GM12878 (cell line): ENCODE data around the gene ARGLU1. TPM values are rescaled to one million over a fixed set of nuclear protein-coding genes. Genes with fewer than 3 reads are reported as not detected.

Source experiments
- ATAC-seq: fragments of 200-7000 bp; cut with Tn5 transposase; 3 replicates; pipeline ENCODE4 v1.9.1; 2020; ENCODE audit warnings: mild to moderate bottlenecking, moderate library complexity
- BruUV-seq: library from RNA; stranded (reverse); fragments of 400-500 nt; replicated peaks from 2 replicates; lab custom pipeline; 2021; lab: Mats Ljungman, UMichigan
- CTCF ChIA-PET: fragments of 300-600 bp; sonication (Branson Sonifier 250); formaldehyde crosslinking; extraction: SDS; loops from one replicate; lab custom pipeline; 2021; ENCODE audit warnings: inconsistent platforms; lab: Yijun Ruan, JAX
- POLR2A ChIA-PET: fragments of 350-600 bp; formaldehyde crosslinking; extraction: SDS; loops from one replicate; lab custom pipeline; 2021; ENCODE audit warnings: inconsistent platforms; lab: Charles Lee
- RAD21 ChIA-PET: fragments of 300-600 bp; sonication (Branson Sonifier 250); formaldehyde crosslinking; loops from one replicate; lab custom pipeline; 2023; ENCODE audit warnings: antibody characterized with exemption; ENCODE audit not compliant: unreplicated experiment; lab: Charles Lee
- SMC1A ChIA-PET: fragments of 300-600 bp; sonication (Branson Sonifier 250); formaldehyde crosslinking; loops from one replicate; lab custom pipeline; 2023; ENCODE audit not compliant: unreplicated experiment, uncharacterized antibody; lab: Charles Lee
- DNase-seq: peaks from one replicate; pipeline ENCODE4 v3.0.0-alpha.2; 2011; ENCODE audit warnings: low read depth, low spot score
- FAIRE-seq: peaks from 3 replicates; lab custom pipeline; 2011; peaks lifted over from hg19 to GRCh38; lab: Jason Lieb, UNC
- H2AFZ ChIP-seq: 2 replicates; pipeline ENCODE4 v1.6.0; 2011; ENCODE audit warnings: low read depth, low read length, control low read depth; ENCODE audit not compliant: control insufficient read depth
- H3K27ac ChIP-seq: 2 replicates; pipeline ENCODE4 v1.5.1; 2011; ENCODE audit warnings: control low read depth; ENCODE audit not compliant: control insufficient read depth, insufficient read depth
- H3K27me3 ChIP-seq, 2 experiments: replicated peaks in 1 of 2; 2 replicates each; pipeline versions ENCODE4 v1.6.0 to v1.6.1; 2011; ENCODE audit warnings: low read length in 1 of 2; ENCODE audit not compliant: control insufficient read depth in 2 of 2, insufficient read depth in 2 of 2
- H3K36me3 ChIP-seq, 2 experiments: 2 replicates each; pipeline ENCODE4 v1.5.1; 2011; ENCODE audit warnings: low read length in 1 of 2; ENCODE audit not compliant: control insufficient read depth in 2 of 2, insufficient read depth in 2 of 2
- H3K4me1 ChIP-seq: 2 replicates; pipeline ENCODE4 v1.6.1; 2011; ENCODE audit warnings: mild to moderate bottlenecking, low read length, moderate library complexity, mixed read lengths; ENCODE audit not compliant: control insufficient read depth, insufficient read depth
- H3K4me2 ChIP-seq: 2 replicates; pipeline ENCODE4 v1.6.0; 2011; ENCODE audit warnings: control low read depth; ENCODE audit not compliant: control insufficient read depth, insufficient read depth
- H3K4me3 ChIP-seq: fragments of 200-600 bp; sonication (generic); 2 replicates; pipeline ENCODE4 v1.5.1; 2016
- H3K79me2 ChIP-seq: 2 replicates; pipeline ENCODE4 v1.6.0; 2011; ENCODE audit warnings: low read length; ENCODE audit not compliant: control insufficient read depth, insufficient read depth
- H3K9ac ChIP-seq: 2 replicates; pipeline ENCODE4 v1.8.0; 2011; ENCODE audit warnings: low read length, control low read depth, mixed read lengths; ENCODE audit not compliant: control insufficient read depth, insufficient read depth
- H3K9me3 ChIP-seq: replicated peaks from 3 replicates; pipeline ENCODE4 v1.5.1; 2011; ENCODE audit warnings: mild to moderate bottlenecking, low read length; ENCODE audit not compliant: control insufficient read depth, insufficient read depth
- H4K20me1 ChIP-seq: 2 replicates; pipeline ENCODE4 v1.6.0; 2011; ENCODE audit not compliant: control insufficient read depth, insufficient read depth
- JUNB ChIP-seq: IDR thresholded peaks from 2 replicates; pipeline ENCODE4 v1.6.1; 2016; ENCODE audit warnings: antibody characterized with exemption, mild to moderate bottlenecking
- RAD51 ChIP-seq: fragments of 450-650 bp; IDR thresholded peaks from 2 replicates; pipeline ENCODE4 v1.6.1; 2016; ENCODE audit warnings: moderate library complexity, mild to moderate bottlenecking, inconsistent platforms
- RELA ChIP-seq: fragments of 450-650 bp; IDR thresholded peaks from 2 replicates; pipeline ENCODE4 v1.8.0; 2014; ENCODE audit warnings: borderline replicate concordance; ENCODE audit not compliant: partially characterized antibody
- SPI1 ChIP-seq: IDR thresholded peaks from 2 replicates; pipeline ENCODE4 v1.6.1; 2011; ENCODE audit warnings: low read depth, mild to moderate bottlenecking, low read length, moderate library complexity, borderline replicate concordance; ENCODE audit not compliant: insufficient read depth
- TCF12 ChIP-seq: IDR thresholded peaks from 2 replicates; pipeline ENCODE4 v1.6.1; 2011; ENCODE audit warnings: low read depth, mild to moderate bottlenecking, low read length
- ZNF24 ChIP-seq: fragments of 450-650 bp; IDR thresholded peaks from 2 replicates; pipeline ENCODE4 v1.6.1; 2017; ENCODE audit warnings: antibody characterized with exemption, mild to moderate bottlenecking
- ZSCAN29 ChIP-seq: fragments of 450-650 bp; IDR thresholded peaks from 2 replicates; pipeline ENCODE4 v1.6.1; 2017; ENCODE audit warnings: mild to moderate bottlenecking, moderate library complexity
- WGBS: methylation state at CpG from one replicate; pipeline ENCODE4 v1.1.6; 2016; ENCODE audit warnings: low lambda C conversion rate; ENCODE audit not compliant: insufficient replicate concordance, insufficient coverage; ENCODE audit errors: missing lambda C conversion rate; 5-methylcytosine and 5-hydroxymethylcytosine counted together
- in situ Hi-C: fragments of 300-500 bp; cut with MboI; formaldehyde crosslinking; loops from 9 replicates; pipeline ENCODE4 v1.14.3; 2018; ENCODE audit warnings: mixed read lengths
- intact Hi-C: fragments of 100-400 bp; cut with micrococcal nuclease; formaldehyde crosslinking; loops from one replicate; pipeline ENCODE4 v1.14.2; 2022; ENCODE audit not compliant: unreplicated experiment
- polyA plus RNA-seq, 11 experiments: library from polyadenylated mRNA; depleted of rRNA in 4 of 11; unstranded in 6 of 11; stranded (reverse) in 5 of 11; fragments of >200 nt; fragmentation: Nextera tagmentation in 4 of 11; fragmentation: Illumina TruSeq in 1 of 11; extraction: Ambion mirVana in 4 of 11; extraction: Trizol in 1 of 11; gene quantifications; 1 replicate in 1 of 11; 2 replicates in 10 of 11; pipeline versions ENCODE4 v1.2.1 to v1.2.3, GENCODE V29; 2011 to 2016; ENCODE audit warnings: inconsistent platforms in 2 of 11, missing spikeins in 2 of 11, low read depth in 1 of 11
- total RNA-seq, 4 experiments: library from RNA; depleted of rRNA in 3 of 4; stranded (reverse); fragments of >200 nt in 3 of 4; fragmentation: Illumina TruSeq in 1 of 4; extraction: Trizol in 1 of 4; gene quantifications; 2 replicates each; pipeline versions ENCODE4 v1.2.1 to v1.2.3, GENCODE V29; 2013 to 2021
- TF ChIP-seq, protein P1 (sequence below): IDR thresholded peaks from 2 replicates; pipeline ENCODE4 v1.6.1; 2012; ENCODE audit warnings: low read length, inconsistent platforms
- TF ChIP-seq, protein P2 (sequence below): fragments of 450-650 bp; formaldehyde crosslinking; IDR thresholded peaks from 2 replicates; pipeline ENCODE4 v1.5.0; 2022; ENCODE audit warnings: mild to moderate bottlenecking, missing genetic modification characterization
- TF ChIP-seq, protein P3 (sequence below): fragments of 450-650 bp; IDR thresholded peaks from 2 replicates; pipeline ENCODE4 v1.6.1; 2016; ENCODE audit warnings: mild to moderate bottlenecking, moderate library complexity, borderline replicate concordance

The ARGLU1 gene
- total and polyA plus RNA-seq, 10 of the 15 experiments (the other 5 are each of a cell fraction or from before 2014, with no cell fraction given), result 47.1 to 197 (median 98.3) TPM

DNA sequence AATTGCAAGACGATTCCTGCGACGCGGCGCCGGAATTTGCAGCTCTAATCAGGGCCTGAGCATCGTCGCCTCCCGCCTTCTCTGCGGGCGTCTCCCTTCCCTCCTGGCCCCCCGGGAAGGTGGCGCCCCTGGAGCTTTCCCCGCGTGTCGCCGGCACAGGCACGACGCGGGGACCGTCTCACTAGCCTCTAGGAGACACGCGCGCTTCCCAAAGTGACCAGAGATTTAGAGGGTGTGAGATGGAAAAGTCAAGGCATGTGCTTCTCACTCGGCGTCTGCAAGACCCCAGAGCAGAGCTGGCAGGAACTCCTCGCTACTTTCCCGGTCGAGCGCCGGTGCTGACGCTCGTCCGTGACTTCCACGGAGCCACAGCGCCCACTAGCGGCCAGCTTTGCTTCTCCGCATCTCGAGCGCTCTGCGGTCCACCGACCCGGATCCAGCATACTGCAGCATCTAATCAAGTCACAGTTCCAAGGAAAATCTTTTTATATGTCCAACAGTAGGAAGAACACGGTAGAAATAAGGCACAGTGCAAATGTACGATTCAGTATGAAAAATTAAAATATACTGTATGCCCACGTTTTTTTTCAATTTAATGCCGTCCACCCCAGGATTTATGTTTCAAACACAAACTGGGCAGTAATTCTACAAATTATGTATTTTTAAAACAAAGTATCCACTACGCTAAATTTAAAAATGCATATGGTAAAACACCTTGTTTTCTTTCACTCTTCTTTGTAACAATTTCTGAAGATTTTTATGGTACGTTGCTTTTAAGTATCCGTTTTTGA lies 31.5 kb downstream of the ARGLU1 start (continued):
- TF ChIP-seq ZNF24, result 0 out of 2 replicates have a peak, but pooled peaks have one; percentile 15

DNA sequence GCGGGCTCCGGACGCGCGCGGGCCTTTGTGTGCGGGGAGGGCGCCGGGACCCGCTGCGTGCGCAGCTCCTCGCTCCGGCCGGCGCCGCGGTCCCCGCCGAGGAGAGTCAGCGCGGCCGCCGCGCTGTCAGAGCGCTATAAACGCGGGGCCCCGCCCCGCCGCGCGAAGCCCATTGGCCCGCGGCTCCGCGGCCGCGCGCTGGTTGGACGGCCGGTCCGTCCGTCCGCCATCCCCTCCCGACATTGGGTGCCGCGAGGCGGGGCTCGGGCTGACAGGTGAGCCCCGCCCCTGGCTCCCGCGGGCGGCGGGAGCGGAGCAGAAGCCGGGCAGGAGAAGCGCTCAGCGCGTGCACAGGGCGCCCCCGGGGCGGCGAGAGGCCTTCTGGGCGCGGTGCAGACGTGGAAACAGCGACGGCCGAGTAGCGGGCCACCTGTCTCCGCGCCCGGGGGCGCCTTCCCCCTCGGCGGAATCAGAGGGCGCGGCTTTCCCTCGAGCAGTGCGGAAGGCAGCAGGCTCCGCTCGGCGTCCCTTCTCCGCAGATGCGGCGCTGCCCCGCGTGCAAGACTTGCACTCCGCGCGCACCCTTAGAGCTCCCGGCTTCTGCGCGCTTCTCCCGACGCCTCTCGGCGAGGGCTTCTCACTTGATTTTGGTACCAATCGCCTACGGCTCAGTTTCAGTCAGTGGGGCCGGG lies 32.2 kb downstream of the ARGLU1 start, which contains the start of gene EFNB2:
Gene EFNB2 (minus strand): TSS at position 111 of the 692 bp plus-strand sequence. CDS start 698 bp downstream, outside the sequence.
- H3K4me3 ChIP-seq, result peak within 1 kb of the TSS; percentile 74
- RAD21 ChIA-PET, result interaction anchor here (0.5 to 2.0 kb wide), 10 partner anchors 11 to 880 kb away, joined by 3 to 11 read pairs (median 4); partner anchors contain the start of gene ARGLU1
- TF ChIP-seq, protein P1, sequence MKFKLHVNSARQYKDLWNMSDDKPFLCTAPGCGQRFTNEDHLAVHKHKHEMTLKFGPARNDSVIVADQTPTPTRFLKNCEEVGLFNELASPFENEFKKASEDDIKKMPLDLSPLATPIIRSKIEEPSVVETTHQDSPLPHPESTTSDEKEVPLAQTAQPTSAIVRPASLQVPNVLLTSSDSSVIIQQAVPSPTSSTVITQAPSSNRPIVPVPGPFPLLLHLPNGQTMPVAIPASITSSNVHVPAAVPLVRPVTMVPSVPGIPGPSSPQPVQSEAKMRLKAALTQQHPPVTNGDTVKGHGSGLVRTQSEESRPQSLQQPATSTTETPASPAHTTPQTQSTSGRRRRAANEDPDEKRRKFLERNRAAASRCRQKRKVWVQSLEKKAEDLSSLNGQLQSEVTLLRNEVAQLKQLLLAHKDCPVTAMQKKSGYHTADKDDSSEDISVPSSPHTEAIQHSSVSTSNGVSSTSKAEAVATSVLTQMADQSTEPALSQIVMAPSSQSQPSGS, result no peak
- no peak for TF ChIP-seq JUNB
- TF ChIP-seq TCF12, result no peak
- TF ChIP-seq, protein P2, sequence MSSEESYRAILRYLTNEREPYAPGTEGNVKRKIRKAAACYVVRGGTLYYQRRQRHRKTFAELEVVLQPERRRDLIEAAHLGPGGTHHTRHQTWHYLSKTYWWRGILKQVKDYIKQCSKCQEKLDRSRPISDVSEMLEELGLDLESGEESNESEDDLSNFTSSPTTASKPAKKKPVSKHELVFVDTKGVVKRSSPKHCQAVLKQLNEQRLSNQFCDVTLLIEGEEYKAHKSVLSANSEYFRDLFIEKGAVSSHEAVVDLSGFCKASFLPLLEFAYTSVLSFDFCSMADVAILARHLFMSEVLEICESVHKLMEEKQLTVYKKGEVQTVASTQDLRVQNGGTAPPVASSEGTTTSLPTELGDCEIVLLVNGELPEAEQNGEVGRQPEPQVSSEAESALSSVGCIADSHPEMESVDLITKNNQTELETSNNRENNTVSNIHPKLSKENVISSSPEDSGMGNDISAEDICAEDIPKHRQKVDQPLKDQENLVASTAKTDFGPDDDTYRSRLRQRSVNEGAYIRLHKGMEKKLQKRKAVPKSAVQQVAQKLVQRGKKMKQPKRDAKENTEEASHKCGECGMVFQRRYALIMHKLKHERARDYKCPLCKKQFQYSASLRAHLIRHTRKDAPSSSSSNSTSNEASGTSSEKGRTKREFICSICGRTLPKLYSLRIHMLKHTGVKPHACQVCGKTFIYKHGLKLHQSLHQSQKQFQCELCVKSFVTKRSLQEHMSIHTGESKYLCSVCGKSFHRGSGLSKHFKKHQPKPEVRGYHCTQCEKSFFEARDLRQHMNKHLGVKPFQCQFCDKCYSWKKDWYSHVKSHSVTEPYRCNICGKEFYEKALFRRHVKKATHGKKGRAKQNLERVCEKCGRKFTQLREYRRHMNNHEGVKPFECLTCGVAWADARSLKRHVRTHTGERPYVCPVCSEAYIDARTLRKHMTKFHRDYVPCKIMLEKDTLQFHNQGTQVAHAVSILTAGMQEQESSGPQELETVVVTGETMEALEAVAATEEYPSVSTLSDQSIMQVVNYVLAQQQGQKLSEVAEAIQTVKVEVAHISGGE (CRISPR knock-in tag), result no peak
- TF ChIP-seq, protein P3, sequence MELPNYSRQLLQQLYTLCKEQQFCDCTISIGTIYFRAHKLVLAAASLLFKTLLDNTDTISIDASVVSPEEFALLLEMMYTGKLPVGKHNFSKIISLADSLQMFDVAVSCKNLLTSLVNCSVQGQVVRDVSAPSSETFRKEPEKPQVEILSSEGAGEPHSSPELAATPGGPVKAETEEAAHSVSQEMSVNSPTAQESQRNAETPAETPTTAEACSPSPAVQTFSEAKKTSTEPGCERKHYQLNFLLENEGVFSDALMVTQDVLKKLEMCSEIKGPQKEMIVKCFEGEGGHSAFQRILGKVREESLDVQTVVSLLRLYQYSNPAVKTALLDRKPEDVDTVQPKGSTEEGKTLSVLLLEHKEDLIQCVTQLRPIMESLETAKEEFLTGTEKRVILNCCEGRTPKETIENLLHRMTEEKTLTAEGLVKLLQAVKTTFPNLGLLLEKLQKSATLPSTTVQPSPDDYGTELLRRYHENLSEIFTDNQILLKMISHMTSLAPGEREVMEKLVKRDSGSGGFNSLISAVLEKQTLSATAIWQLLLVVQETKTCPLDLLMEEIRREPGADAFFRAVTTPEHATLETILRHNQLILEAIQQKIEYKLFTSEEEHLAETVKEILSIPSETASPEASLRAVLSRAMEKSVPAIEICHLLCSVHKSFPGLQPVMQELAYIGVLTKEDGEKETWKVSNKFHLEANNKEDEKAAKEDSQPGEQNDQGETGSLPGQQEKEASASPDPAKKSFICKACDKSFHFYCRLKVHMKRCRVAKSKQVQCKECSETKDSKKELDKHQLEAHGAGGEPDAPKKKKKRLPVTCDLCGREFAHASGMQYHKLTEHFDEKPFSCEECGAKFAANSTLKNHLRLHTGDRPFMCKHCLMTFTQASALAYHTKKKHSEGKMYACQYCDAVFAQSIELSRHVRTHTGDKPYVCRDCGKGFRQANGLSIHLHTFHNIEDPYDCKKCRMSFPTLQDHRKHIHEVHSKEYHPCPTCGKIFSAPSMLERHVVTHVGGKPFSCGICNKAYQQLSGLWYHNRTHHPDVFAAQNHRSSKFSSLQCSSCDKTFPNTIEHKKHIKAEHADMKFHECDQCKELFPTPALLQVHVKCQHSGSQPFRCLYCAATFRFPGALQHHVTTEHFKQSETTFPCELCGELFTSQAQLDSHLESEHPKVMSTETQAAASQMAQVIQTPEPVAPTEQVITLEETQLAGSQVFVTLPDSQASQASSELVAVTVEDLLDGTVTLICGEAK, result no peak
- no peak for TF ChIP-seq SPI1
- TF ChIP-seq ZSCAN29, result no peak
- TF ChIP-seq RAD51, result no peak
- TF ChIP-seq RELA, result no peak

More for the DNA sequence above, 32.2 kb downstream of the ARGLU1 start, which contains the start of gene EFNB2:
- no peaks in the 10 kb centered on the region for H3K79me2 ChIP-seq
- no peaks in the 10 kb centered on the region for H3K9me3 ChIP-seq
- peaks cover 3% of the 10 kb centered on the region; the same call in 1 of the 2 replicates for H3K4me1 ChIP-seq
- peak within 1 kb of the TSS; percentile 91 for H2AFZ ChIP-seq
- no TSS peak for BruUV-seq
- no peak within 1 kb of the TSS for H3K9ac ChIP-seq
- ATAC-seq, result peak; percentile 97
- H3K27me3 ChIP-seq, result peaks cover 0 to 17% of the 10 kb centered on the region in 2 experiments; a peak in 2 of 4 replicates
- ChIA-PET SMC1A (interaction anchor here (0.7 to 3.6 kb wide), 8 partner anchors 10 to 453 kb away, joined by 3 to 29 read pairs (median 4); no protein-coding TSS in a partner anchor), CTCF (interaction anchor here (0.6 to 3.4 kb wide), 22 partner anchors 10 to 1765 kb away, joined by 3 to 40 read pairs (median 4); no protein-coding TSS in a partner anchor), POLR2A (no interaction called here)
- in situ Hi-C loops (loop anchor here (5.0 to 25.0 kb wide), 2 partner anchors 453 to 1548 kb away; no protein-coding TSS in a partner anchor), intact Hi-C loops (loop anchor here (1.0 to 10.0 kb wide), 5 partner anchors 161 to 1761 kb away; no protein-coding TSS in a partner anchor)
- DNase-seq, result peak; percentile 26
- peak within 1 kb of the TSS; percentile 92 for H3K4me2 ChIP-seq
- H3K27ac ChIP-seq, result no peak within 1 kb of the TSS
- H3K36me3 ChIP-seq, result peaks cover 0 to 2% of the 10 kb centered on the region in 2 experiments; a peak in 2 of 4 replicates
- no peaks in the 10 kb centered on the region for H4K20me1 ChIP-seq
- 2% methylated on average over 84 of the region's 102 CpGs for WGBS
- no peak for FAIRE-seq
